Lung (tissue), 12 donors: ENCODE measurements around the gene FXYD7. TPM values are rescaled to one million over a fixed set of nuclear protein-coding genes. Genes with fewer than 3 reads are reported as not detected.

Experiments
- ATAC-seq: fragments of 200-7000 bp; cut with Tn5 transposase; one replicate; pipeline ENCODE4 v1.9.1; 2020; ENCODE audit warnings: moderate number of reproducible peaks; ENCODE audit not compliant: insufficient read depth, low FRiP score
- DNase-seq, 3 donors: peaks; one replicate each; pipeline ENCODE4 v3.0.0-alpha.2; 2013 to 2017
- H3K27ac ChIP-seq, 2 donors: one replicate each; pipeline ENCODE4 v1.5.1; 2013; ENCODE audit warnings: mild to moderate bottlenecking in 2 of 2, moderate library complexity in 2 of 2, control low read depth in 1 of 2, inconsistent platforms in 1 of 2, low read depth in 1 of 2, low read length in 1 of 2
- H3K27me3 ChIP-seq, 3 donors: one replicate each; pipeline ENCODE4 v1.5.1; 2013; ENCODE audit warnings: low read length in 2 of 3; ENCODE audit not compliant: control insufficient read depth in 3 of 3, insufficient read depth in 3 of 3
- H3K36me3 ChIP-seq, 4 donors: one replicate each; pipeline ENCODE4 v1.5.1; 2013; ENCODE audit warnings: low read length in 4 of 4, mild to moderate bottlenecking in 1 of 4, moderate library complexity in 1 of 4; ENCODE audit not compliant: control insufficient read depth in 4 of 4, insufficient read depth in 4 of 4
- H3K4me1 ChIP-seq, 5 donors: one replicate each; pipeline ENCODE4 v1.5.1; 2013; ENCODE audit warnings: low read length in 5 of 5, mild to moderate bottlenecking in 2 of 5, moderate library complexity in 1 of 5; ENCODE audit not compliant: control insufficient read depth in 5 of 5, insufficient read depth in 5 of 5
- H3K4me3 ChIP-seq: one replicate; pipeline ENCODE4 v1.5.1; 2013; ENCODE audit warnings: mild to moderate bottlenecking, control low read depth, moderate library complexity
- H3K9ac ChIP-seq, 2 donors: one replicate each; pipeline ENCODE4 v1.5.1; 2013; ENCODE audit warnings: low read length in 2 of 2, control low read depth in 1 of 2; ENCODE audit not compliant: insufficient read depth in 1 of 2
- H3K9me3 ChIP-seq, 4 donors: one replicate each; pipeline ENCODE4 v1.5.1; 2013; ENCODE audit warnings: low read length in 3 of 4, mild to moderate bottlenecking in 1 of 4, moderate library complexity in 1 of 4; ENCODE audit not compliant: control insufficient read depth in 4 of 4, insufficient read depth in 3 of 4
- CTCF ChIP-seq: IDR thresholded peaks from 2 replicates; pipeline ENCODE4 v1.5.1; 2012; ENCODE audit warnings: mild to moderate bottlenecking; ENCODE audit errors: control extremely low read depth, extremely low read depth
- WGBS, 2 donors: extraction: QIAGEN DNeasy Blood & Tissue Kit; methylation state at CpG; one replicate each; pipeline ENCODE4 v1.1.7; 2013; 5-methylcytosine and 5-hydroxymethylcytosine counted together
- polyA plus RNA-seq, 2 donors: library from polyadenylated mRNA; stranded (reverse); fragments of 200-250 nt; gene quantifications; one replicate each; pipeline ENCODE4 v1.2.1, GENCODE V29; 2013
- total RNA-seq, 2 donors: library from RNA; depleted of rRNA in 1 of 2; stranded (reverse); fragments of >200 nt in 1 of 2; gene quantifications; one replicate each; pipeline ENCODE4 v1.2.1, GENCODE V29; 2014 to 2021
- donor health status: control.
- donor health status: control.
- donor health status: Bipolar disorder and iron deficiency.
- donor health status: healthy.
- donor health status: DM: yes; HTN: yes; CAD: no.

Gene FXYD7
- total and polyA plus RNA-seq, 4 donors, result 0.31 to 0.39 TPM; not detected in 2

GRCh38 chr19:35106291-35106583, 36.8 kb upstream of the FXYD7 start:
- no peak overlapping the region for H3K27ac ChIP-seq
- H3K9ac ChIP-seq, result no peak overlapping the region
- H3K27me3 ChIP-seq, result no peaks in the 10 kb centered on the region
- H3K4me1 ChIP-seq, result peaks cover 0 to 4% (median 0%) of the 10 kb centered on the region in 5 donors
- DNase-seq (no peak), ATAC-seq (no peak)
- H3K36me3 ChIP-seq, result no peaks in the 10 kb centered on the region
- no peak overlapping the region for H3K4me3 ChIP-seq
- 89 to 95% methylated on average over 9 of the region's 9 CpGs for WGBS, 2 donors
- H3K9me3 ChIP-seq, result no peaks in the 10 kb centered on the region
- no peak for TF ChIP-seq CTCF

- TF ChIP-seq CTCF, result no peak
- Histone ChIP-seq H3K27me3 (no peaks in the 10 kb centered on the region), H3K27ac (no peak overlapping the region), H3K9ac (no peak overlapping the region), H3K36me3 (no peaks in the 10 kb centered on the region), H3K4me3 (no peak overlapping the region), H3K4me1 (peaks cover 0 to 4% (median 0%) of the 10 kb centered on the region in 5 donors), H3K9me3 (no peaks in the 10 kb centered on the region)
- DNase-seq (no peak), ATAC-seq (no peak)
- WGBS, 2 donors, result 47 to 49% methylated on average over 2 of the region's 2 CpGs
Measured at GRCh38 chr19:35106898-35107541, 36.0 kb upstream of the FXYD7 start.

DNA sequence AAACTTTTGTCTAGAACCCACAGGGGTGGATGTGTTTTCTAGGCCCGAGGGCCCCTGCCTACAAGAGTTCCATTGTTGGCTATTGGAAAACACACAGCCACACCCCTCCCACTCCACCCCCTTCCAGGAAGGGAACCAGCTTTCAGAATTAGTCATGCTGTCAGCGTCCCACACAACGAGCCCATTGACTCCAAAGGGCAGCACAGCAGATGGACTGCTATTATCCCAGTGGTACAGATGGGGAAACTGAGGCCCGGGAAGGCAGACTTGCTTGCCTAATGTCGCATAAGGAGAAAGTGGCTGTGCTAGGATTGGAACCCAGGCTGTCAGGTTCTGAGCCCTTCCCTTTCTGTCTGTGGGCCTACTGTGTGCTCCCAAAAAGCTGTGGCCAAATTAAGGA, 35.5 kb upstream of the FXYD7 start:
- Histone ChIP-seq H3K4me1 (peaks cover 0 to 4% (median 0%) of the 10 kb centered on the region in 5 donors), H3K27ac (no peak overlapping the region), H3K36me3 (no peaks in the 10 kb centered on the region), H3K27me3 (no peaks in the 10 kb centered on the region), H3K4me3 (no peak overlapping the region), H3K9me3 (no peaks in the 10 kb centered on the region), H3K9ac (no peak overlapping the region)
- WGBS, 2 donors, result 34% methylated on average over 5 of the region's 5 CpGs
- no peak for DNase-seq
- ATAC-seq, result no peak
- no peak for TF ChIP-seq CTCF

DNA sequence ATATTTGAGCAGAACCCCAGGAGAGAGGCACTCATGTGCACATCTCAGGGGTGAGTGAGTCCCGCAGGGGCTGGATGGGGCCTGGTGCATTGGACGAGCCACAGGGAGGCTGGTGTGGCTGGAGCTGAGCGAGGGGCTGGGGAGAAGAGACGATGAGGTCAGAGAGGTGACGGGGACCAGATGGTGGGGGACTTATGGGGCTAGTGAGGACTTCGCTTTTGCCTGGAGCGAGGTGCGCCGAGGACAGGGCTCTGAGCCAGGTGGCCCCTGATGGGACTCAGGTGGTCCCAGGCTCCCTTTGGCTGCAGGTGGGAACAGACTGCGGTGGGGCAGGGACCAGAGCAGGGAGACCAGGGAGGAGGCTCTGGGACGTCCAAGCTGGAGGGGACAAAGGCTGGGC, 34.3 kb upstream of the FXYD7 start:
- 88 to 91% methylated on average over 11 of the region's 11 CpGs for WGBS, 2 donors
- Histone ChIP-seq H3K9me3 (no peaks in the 10 kb centered on the region), H3K9ac (no peak overlapping the region), H3K4me3 (no peak overlapping the region), H3K4me1 (peaks cover 0 to 4% (median 0%) of the 10 kb centered on the region in 5 donors), H3K27ac (no peak overlapping the region), H3K27me3 (no peaks in the 10 kb centered on the region), H3K36me3 (no peaks in the 10 kb centered on the region)
- ATAC-seq (no peak), DNase-seq (no peak)
- TF ChIP-seq CTCF, result no peak
